GM18951 (cell line): ENCODE results near the gene MED20.
A peak's percentile ranks its signal among the peaks of the same experiment; 100 is the strongest.

ENCODE experiments used
- POLR2A ChIP-seq: IDR thresholded peaks from 4 replicates; pipeline ENCODE4 v1.6.1; 2011; ENCODE audit warnings: mild to moderate bottlenecking; ENCODE audit not compliant: insufficient read length, insufficient read depth; ENCODE audit errors: extremely low read depth
- in situ Hi-C: fragments of 300-500 bp; cut with MboI; formaldehyde crosslinking; loops from one replicate; pipeline ENCODE4 v1.12.0; 2022; ENCODE audit warnings: low sequenced_read_pairs, mixed read lengths, inconsistent platforms; ENCODE audit not compliant: unreplicated experiment

MED20 gene

GRCh38 chr6:41937472-41937860, 16.5 kb upstream of the MED20 start:
- no peak for TF ChIP-seq POLR2A
- in situ Hi-C loops: loop anchor here (10.0 kb wide), 1 partner anchor 107 kb away; no protein-coding TSS in a partner anchor

- TF ChIP-seq POLR2A: peak; percentile 29
- in situ Hi-C loops: loop anchor here (10.0 kb wide), 1 partner anchor 109 kb away; no protein-coding TSS in a partner anchor
These were observed 15.3 kb upstream of the MED20 start for GRCh38 chr6:41936073-41936837.

DNA sequence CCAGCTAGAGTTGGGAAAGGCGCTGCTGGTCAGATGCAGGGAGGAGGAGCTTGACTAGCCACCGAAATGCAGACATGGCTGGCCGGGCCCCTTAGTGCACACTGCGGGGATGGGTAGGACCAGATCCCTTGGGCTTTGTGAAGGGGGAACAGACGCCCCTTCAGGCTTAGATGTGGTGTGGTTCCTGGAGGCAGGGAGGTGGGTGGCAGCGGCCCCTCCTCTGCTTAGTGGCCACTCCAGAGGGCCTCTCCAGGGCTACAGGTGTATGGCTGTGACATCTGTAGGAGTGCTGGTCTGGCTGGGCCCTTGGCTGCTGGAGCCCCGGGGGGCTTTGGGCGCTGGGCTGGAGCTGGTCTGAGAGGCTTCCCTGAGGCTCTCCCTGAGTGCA, 14.7 kb upstream of the MED20 start:
- in situ Hi-C loops: loop anchor here (10.0 kb wide), 1 partner anchor 109 kb away; no protein-coding TSS in a partner anchor
- TF ChIP-seq POLR2A: no peak

GRCh38 chr6:41935193-41935574, 14.2 kb upstream of the MED20 start:
- in situ Hi-C loops: loop anchor here (10.0 kb wide), 1 partner anchor 110 kb away; no protein-coding TSS in a partner anchor
- no peak for TF ChIP-seq POLR2A

GRCh38 chr6:41934278-41935192, 13.6 kb upstream of the MED20 start:
- in situ Hi-C loops: loop anchor here (10.0 kb wide), 1 partner anchor 110 kb away; no protein-coding TSS in a partner anchor
- no peak for TF ChIP-seq POLR2A

- in situ Hi-C loops: loop anchor here (10.0 kb wide), 1 partner anchor 112 kb away; no protein-coding TSS in a partner anchor
- no peak for TF ChIP-seq POLR2A
These were observed 11.4 kb upstream of the MED20 start for GRCh38 chr6:41932378-41932777.

- no peak for TF ChIP-seq POLR2A
- in situ Hi-C loops: loop anchor here (10.0 kb wide), 1 partner anchor 113 kb away; no protein-coding TSS in a partner anchor
These were observed 10.9 kb upstream of the MED20 start for GRCh38 chr6:41931792-41932191.

- in situ Hi-C loops: loop anchor here (10.0 kb wide), 1 partner anchor 115 kb away; no protein-coding TSS in a partner anchor
- TF ChIP-seq POLR2A: no peak
These were observed 9.0 kb upstream of the MED20 start for GRCh38 chr6:41929924-41930323.

GRCh38 chr6:41927253-41927652, 6.3 kb upstream of the MED20 start:
- in situ Hi-C loops: no loop called here
- no peak for TF ChIP-seq POLR2A

DNA sequence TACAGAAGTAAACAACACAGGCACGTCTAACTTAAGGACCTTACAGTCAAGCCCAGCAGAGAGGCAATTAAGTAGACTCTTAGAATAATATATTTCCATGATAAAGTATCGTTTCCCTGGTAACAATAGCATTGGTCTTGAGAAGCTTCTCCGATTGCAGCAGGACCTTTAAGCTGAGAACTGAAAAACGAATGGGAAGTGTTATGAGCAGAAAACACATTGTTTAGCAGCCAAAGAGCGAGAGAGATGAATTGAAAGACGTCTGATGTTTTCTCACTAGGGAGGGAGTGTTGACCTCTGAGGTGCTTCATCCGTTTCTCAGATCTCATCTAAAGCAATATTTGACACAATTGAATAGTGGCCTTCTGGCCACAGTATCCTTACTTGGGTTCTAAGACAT, 1.2 kb upstream of the MED20 start:
- in situ Hi-C loops: no loop called here
- TF ChIP-seq POLR2A: no peak

DNA sequence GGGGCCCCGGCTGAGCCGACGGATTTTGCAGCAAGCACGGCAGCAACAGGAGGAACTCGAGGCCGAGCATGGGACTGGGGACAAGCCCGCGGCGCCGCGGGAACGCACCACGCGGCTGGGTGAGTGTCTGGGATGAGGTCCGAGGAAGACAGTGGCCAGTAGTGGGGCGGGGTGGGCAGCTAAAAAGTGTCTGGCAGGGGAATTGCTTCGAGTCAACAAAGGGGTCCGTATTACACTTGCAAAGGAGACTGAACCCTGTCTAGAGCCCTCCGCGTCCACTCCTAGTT, 716 bp upstream of the MED20 start:
- in situ Hi-C loops: no loop called here
- TF ChIP-seq POLR2A: no peak

- in situ Hi-C loops: no loop called here
- TF ChIP-seq POLR2A: no peak
These were observed 3.4 kb downstream of the MED20 start for GRCh38 chr6:41917528-41917927.

DNA sequence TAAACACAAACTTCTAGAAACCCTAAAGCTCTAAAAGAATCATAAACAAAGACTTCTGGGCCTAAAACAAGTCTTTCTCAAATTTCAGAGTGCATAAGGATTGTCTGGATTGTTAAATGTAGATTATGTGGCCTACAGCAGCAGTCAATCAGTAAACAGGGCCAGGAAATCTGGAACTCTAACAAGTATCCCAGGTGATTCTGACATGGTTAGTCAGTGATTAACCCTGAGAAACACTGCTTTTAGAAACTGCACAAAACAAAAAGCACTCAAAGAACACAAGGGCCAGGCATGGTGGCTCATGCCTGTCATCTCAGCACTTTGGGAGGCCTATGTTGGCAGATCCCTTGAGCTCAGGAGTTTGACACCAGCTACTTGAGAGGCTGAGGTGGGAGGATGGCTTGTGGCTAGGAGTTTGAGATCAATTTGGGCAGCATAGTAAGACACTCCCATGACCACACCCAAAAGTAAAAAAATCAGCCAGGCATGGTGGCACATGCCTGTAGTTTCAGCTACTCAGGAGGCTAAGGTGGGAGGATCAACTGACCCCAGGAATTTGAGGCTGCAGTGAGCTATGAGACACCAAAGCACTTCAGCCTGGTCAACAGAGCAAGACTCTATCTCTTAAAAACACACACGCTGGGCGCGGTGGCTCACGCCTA, 5.9 kb downstream of the MED20 start:
- no peak for TF ChIP-seq POLR2A
- in situ Hi-C loops: no loop called here
